ENCODE results near the gene ZSCAN31. TPM values are rescaled to one million over a fixed set of nuclear protein-coding genes. Genes with fewer than 3 reads are reported as not detected.
A peak's percentile ranks its signal among the peaks of the same experiment; 100 is the strongest.

The ZSCAN31 gene
- total RNA-seq, 1 experiment from 2014 or later = 6.6 TPM

GRCh38 chr6:28335564-28336283, at the start of gene ZSCAN31 (continued):
- no peak for TF ChIP-seq TCF7 (CRISPR knock-in tag; IDR thresholded peaks at IDR 0.05; ENCODE audit: low read depth)
- no peak for TF ChIP-seq ATF1 (CRISPR knock-in tag; IDR thresholded peaks at IDR 0.05)
- TF ChIP-seq CREB1 (CRISPR knock-in tag; IDR thresholded peaks at IDR 0.05) = no peak
- TF ChIP-seq, protein P1, sequence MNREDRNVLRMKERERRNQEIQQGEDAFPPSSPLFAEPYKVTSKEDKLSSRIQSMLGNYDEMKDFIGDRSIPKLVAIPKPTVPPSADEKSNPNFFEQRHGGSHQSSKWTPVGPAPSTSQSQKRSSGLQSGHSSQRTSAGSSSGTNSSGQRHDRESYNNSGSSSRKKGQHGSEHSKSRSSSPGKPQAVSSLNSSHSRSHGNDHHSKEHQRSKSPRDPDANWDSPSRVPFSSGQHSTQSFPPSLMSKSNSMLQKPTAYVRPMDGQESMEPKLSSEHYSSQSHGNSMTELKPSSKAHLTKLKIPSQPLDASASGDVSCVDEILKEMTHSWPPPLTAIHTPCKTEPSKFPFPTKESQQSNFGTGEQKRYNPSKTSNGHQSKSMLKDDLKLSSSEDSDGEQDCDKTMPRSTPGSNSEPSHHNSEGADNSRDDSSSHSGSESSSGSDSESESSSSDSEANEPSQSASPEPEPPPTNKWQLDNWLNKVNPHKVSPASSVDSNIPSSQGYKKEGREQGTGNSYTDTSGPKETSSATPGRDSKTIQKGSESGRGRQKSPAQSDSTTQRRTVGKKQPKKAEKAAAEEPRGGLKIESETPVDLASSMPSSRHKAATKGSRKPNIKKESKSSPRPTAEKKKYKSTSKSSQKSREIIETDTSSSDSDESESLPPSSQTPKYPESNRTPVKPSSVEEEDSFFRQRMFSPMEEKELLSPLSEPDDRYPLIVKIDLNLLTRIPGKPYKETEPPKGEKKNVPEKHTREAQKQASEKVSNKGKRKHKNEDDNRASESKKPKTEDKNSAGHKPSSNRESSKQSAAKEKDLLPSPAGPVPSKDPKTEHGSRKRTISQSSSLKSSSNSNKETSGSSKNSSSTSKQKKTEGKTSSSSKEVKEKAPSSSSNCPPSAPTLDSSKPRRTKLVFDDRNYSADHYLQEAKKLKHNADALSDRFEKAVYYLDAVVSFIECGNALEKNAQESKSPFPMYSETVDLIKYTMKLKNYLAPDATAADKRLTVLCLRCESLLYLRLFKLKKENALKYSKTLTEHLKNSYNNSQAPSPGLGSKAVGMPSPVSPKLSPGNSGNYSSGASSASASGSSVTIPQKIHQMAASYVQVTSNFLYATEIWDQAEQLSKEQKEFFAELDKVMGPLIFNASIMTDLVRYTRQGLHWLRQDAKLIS (CRISPR knock-in tag; IDR thresholded peaks at IDR 0.05; ENCODE audit: borderline replicate concordance) = no peak
- TF ChIP-seq ZNF396 (CRISPR knock-in tag; IDR thresholded peaks at IDR 0.05; ENCODE audit: borderline replicate concordance) = no peak
- TF ChIP-seq, protein P2, sequence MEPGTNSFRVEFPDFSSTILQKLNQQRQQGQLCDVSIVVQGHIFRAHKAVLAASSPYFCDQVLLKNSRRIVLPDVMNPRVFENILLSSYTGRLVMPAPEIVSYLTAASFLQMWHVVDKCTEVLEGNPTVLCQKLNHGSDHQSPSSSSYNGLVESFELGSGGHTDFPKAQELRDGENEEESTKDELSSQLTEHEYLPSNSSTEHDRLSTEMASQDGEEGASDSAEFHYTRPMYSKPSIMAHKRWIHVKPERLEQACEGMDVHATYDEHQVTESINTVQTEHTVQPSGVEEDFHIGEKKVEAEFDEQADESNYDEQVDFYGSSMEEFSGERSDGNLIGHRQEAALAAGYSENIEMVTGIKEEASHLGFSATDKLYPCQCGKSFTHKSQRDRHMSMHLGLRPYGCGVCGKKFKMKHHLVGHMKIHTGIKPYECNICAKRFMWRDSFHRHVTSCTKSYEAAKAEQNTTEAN (CRISPR knock-in tag; IDR thresholded peaks at IDR 0.05) = 0 out of 2 replicates have a peak, but pooled peaks have one; percentile 68
- TF ChIP-seq IRF2 (CRISPR knock-in tag; IDR thresholded peaks at IDR 0.05; ENCODE audit: borderline replicate concordance, low read depth) = no peak
- TF ChIP-seq SOX15 (CRISPR knock-in tag; IDR thresholded peaks at IDR 0.05) = no peak
- TF ChIP-seq, protein P3, sequence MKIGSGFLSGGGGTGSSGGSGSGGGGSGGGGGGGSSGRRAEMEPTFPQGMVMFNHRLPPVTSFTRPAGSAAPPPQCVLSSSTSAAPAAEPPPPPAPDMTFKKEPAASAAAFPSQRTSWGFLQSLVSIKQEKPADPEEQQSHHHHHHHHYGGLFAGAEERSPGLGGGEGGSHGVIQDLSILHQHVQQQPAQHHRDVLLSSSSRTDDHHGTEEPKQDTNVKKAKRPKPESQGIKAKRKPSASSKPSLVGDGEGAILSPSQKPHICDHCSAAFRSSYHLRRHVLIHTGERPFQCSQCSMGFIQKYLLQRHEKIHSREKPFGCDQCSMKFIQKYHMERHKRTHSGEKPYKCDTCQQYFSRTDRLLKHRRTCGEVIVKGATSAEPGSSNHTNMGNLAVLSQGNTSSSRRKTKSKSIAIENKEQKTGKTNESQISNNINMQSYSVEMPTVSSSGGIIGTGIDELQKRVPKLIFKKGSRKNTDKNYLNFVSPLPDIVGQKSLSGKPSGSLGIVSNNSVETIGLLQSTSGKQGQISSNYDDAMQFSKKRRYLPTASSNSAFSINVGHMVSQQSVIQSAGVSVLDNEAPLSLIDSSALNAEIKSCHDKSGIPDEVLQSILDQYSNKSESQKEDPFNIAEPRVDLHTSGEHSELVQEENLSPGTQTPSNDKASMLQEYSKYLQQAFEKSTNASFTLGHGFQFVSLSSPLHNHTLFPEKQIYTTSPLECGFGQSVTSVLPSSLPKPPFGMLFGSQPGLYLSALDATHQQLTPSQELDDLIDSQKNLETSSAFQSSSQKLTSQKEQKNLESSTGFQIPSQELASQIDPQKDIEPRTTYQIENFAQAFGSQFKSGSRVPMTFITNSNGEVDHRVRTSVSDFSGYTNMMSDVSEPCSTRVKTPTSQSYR (CRISPR knock-in tag; IDR thresholded peaks at IDR 0.05) = no peak
- TF ChIP-seq MYBL2 (CRISPR knock-in tag; IDR thresholded peaks at IDR 0.05) = 0 out of 2 replicates have a peak, but pooled peaks have one; percentile 56
- TF ChIP-seq NR2C2 (CRISPR knock-in tag; IDR thresholded peaks at IDR 0.05) = no peak

DNA sequence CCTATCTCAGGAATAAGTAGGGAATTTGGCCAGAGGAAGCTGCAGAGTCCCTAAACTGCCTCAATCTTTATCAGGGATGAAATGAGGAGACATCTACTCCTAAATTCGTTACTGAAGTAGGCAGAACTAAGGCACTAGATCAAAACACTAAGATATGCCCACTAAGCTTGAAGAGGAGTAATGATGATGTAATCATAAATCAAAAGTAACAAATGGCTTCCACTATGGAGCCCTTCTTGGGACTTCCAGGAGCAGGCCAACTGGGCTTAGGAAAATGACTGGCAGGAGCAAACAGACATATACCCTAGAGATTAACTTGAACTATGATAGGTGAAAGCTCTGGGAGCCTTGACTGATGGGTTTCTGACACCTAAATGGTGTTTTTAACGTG, 48.2 kb upstream of the ZSCAN31 start:
- Mint-ChIP-seq H3K36me3 (peaks cover 42% of the 10 kb centered on the region), H3K9me3 (no peaks in the 10 kb centered on the region), H3K27me3 (ENCODE audit: low read depth) (no peaks in the 10 kb centered on the region), H3K27ac (peak overlapping the region; percentile 98), H3K4me3 (peak overlapping the region; percentile 76; the same call in 1 of the 2 replicates), H3K4me1 (peaks cover 26% of the 10 kb centered on the region)
- POLR2A ChIA-PET = interaction anchor here (0.9 to 1.8 kb wide), 10 partner anchors 15 to 546 kb away, joined by 3 to 14 read pairs (median 4); partner anchors contain the start of genes PGBD1, ZKSCAN4, ZSCAN12 and ZSCAN26
- CTCF ChIA-PET = interaction anchor here (0.6 to 3.3 kb wide), 15 partner anchors 9 to 438 kb away, joined by 3 to 47 read pairs (median 7); partner anchors contain the start of genes ZKSCAN4, ZKSCAN8, ZSCAN12 and ZSCAN26
- DNase-seq (ENCODE audit: low spot score) = no peak
- no peak for TF ChIP-seq ZNF416 (CRISPR knock-in tag; IDR thresholded peaks at IDR 0.05)
- TF ChIP-seq NFYB (CRISPR knock-in tag; conservative IDR thresholded peaks at IDR 0.05; ENCODE audit: low read depth) = no peak
- no peak for TF ChIP-seq TP53 (CRISPR knock-in tag; IDR thresholded peaks at IDR 0.05)
- TF ChIP-seq, protein P4, sequence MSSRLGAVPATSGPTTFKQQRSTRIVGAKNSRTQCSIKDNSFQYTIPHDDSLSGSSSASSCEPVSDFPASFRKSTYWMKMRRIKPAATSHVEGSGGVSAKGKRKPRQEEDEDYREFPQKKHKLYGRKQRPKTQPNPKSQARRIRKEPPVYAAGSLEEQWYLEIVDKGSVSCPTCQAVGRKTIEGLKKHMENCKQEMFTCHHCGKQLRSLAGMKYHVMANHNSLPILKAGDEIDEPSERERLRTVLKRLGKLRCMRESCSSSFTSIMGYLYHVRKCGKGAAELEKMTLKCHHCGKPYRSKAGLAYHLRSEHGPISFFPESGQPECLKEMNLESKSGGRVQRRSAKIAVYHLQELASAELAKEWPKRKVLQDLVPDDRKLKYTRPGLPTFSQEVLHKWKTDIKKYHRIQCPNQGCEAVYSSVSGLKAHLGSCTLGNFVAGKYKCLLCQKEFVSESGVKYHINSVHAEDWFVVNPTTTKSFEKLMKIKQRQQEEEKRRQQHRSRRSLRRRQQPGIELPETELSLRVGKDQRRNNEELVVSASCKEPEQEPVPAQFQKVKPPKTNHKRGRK (CRISPR knock-in tag; IDR thresholded peaks at IDR 0.05; ENCODE audit: borderline replicate concordance) = no peak
- TF ChIP-seq GABPB1 (CRISPR knock-in tag; IDR thresholded peaks at IDR 0.05) = no peak
- TF ChIP-seq, protein P5, sequence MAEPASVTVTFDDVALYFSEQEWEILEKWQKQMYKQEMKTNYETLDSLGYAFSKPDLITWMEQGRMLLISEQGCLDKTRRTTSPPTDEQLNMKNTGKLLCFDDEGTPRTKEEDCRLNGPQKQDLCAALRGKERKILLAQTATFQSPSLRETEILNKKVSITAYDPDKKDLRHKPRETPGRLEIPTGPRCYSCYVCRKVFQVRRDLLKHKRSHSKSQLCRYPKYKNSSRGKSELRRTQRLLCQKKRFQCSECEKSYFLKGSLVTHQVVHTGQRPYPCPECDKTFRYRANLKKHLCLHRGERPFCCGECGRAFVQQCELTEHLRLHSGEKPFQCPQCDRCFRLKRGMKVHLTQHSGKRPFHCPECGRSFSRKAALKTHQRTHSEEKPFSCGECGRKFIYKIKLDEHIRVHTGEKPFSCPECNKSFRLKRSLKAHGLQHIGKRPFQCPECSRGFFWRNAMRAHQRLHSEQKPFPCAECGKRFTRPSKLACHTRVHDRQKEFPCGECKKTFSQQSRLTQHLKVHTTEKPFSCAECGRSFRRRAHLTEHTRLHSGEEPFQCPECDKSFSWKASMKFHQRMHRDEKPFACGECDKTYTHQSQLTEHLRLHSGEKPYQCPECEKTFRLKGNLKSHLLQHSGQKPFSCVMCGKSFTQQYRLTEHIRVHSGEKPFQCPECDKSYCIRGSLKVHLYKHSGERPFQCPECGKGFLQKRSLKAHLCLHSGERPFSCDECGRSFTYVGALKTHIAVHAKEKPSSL (CRISPR knock-in tag; conservative IDR thresholded peaks at IDR 0.05) = no peak
- no peak for TF ChIP-seq ZNF423 (CRISPR knock-in tag; IDR thresholded peaks at IDR 0.05)
- ATAC-seq = no peak

Measured in WTC11 (cell line).